SW 1271 (cell line): Measurements from ENCODE around the gene STK40.
A peak's percentile ranks its signal among the peaks of the same experiment; 100 is the strongest.

Source experiments
- DNase-seq, 2 experiments: peaks; one replicate each; lab custom pipeline; 2025; lab: John Stamatoyannopoulos, UW

STK40 gene, protein sequence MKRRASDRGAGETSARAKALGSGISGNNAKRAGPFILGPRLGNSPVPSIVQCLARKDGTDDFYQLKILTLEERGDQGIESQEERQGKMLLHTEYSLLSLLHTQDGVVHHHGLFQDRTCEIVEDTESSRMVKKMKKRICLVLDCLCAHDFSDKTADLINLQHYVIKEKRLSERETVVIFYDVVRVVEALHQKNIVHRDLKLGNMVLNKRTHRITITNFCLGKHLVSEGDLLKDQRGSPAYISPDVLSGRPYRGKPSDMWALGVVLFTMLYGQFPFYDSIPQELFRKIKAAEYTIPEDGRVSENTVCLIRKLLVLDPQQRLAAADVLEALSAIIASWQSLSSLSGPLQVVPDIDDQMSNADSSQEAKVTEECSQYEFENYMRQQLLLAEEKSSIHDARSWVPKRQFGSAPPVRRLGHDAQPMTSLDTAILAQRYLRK

DNA sequence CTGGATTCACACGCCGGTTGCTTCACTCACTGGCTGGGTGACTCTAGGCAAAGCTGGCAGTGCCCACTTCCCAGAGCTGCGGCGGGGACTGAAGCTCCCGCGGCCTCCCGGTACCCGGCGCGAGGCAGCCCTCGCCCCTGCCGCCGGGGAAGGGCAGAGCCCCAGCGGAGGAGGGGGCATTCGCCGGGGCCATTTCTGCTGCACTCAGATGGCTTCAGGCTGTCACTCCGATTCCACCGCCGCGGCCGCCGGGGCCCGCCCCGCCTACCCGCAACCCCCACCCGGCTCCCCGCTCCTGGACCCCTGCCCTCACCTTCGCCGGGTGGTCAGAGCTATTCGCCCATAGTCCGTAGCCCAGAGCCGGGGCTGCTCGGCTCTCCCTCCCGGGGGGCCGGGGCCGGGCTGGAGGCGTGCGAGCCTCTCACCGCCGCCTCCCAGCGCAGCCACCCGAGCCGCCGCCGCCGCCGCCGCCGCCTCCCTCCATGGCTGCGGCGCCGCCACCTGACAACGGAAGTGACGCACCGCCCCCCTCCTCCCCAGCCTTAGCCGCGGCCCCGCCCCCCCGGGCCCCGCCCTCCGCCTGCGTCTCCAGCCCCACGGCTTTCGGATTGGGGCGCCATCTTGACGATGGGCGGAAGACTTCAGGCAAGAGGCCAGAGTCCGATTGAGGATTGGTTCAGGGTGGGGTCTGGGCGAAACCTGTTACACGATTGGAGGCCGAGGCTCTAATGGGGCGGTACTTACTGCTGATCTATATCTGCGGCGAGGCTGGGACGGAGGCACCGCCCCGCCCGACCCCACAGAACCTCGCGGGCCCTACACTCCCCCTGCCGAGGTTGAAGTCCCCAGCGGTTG lies at the start of gene STK40:
Gene STK40 (minus strand): TSS at position 515 of the 855 bp plus-strand sequence. CDS start 24,592 bp downstream, outside the sequence.
- DNase-seq: peak; percentile 95 to 97

DNA sequence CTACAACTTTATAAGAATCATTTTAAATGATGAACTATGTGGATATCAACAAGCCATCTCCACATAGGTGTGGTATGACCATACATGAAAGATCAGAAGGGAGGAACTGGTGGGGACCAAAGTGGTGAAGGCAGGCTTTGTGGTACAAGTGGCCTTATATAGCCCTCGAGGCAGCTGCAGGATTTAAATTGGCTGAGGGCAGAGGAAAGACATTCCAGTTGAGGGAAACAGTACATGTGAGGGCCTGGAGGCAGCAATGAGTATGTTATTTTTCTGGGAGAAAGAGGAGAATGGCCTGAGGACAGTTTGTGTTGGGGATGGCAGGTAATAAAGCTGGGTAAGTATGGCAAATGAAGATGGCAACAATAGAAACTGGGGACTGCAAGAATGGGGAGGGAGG lies 47.4 kb upstream of the STK40 start:
- no peak for DNase-seq

DNA sequence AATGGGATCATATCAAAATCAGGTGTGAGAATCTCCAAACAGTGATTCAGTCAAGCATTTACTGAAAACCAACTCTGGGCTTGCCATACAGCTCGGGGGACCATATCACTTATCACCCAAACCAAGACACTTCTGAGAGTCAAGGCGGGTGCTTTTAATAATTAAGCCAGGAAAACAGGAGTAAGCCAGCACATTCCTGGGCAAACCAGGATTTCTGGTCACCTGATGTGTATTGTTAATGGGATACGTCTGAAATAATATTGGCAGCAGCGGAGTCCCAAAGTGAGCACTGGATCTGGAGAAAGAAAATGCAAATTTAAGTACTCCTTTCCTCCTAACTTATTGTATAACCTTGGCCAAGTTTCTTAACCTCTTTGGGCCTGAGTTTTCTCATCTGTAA lies 46.9 kb upstream of the STK40 start:
- DNase-seq: no peak

DNA sequence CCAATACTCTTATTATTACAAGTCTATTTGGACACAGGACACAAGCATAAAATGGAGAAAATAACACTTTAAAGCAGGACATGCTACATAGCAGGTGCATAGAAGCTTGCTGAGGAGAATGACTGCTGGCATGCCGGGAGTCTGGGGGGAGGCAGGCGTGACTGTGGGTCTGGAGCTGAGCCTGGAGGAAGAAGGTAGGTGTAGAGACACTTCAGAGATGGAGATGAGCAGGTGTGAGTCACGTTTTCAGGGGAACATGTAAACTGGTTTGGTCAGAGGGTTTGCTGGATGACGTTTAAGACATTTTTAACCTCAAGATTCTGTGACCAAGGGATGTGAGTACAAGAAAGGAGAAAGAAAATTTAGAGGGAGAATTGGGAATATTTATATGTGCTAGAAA lies 40.1 kb upstream of the STK40 start:
- DNase-seq: no peak

DNA sequence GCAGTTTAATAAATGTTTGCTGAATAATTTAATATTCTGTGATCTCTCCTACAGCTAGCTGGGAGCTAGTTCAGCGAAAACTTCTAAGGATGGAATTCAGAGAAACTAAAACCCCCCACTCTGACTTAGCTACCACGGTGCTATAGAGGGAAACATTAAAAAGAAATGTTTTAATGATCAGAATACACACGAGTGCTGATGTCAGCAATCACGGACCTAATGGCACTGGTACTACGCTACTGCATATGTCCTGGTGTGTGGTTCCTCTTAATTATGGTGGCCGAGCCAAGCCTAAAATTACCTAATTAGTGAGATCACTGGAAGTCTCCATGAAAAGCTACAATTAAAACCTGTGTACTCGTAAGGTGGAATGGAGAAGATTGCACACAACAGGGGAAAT lies 35.9 kb upstream of the STK40 start:
- DNase-seq: no peak

DNA sequence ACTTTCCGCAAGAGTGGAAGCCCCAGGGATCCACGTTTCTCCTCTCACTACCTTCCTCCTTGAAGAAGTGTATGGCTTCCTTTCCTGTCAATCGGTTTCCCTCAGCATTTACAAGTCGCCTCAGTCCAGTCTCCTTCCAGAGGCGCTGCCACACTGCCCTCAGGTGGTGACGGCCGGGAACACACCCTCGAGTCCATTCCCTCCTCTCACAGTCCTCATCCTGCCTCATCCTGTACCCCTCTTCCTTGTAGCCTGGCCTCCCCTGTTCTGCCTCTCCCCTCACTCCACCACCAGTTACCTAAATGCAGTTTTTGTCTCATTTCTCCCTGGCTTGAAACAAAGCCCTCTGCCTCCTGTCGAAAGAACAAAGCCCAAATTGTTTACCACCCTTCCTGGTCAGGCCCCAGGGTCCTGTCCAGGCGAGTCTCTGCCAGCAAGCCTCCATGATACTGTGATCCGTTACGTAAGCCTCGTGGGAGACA lies 35.2 kb upstream of the STK40 start:
- peak; percentile 12 to 69 for DNase-seq

DNA sequence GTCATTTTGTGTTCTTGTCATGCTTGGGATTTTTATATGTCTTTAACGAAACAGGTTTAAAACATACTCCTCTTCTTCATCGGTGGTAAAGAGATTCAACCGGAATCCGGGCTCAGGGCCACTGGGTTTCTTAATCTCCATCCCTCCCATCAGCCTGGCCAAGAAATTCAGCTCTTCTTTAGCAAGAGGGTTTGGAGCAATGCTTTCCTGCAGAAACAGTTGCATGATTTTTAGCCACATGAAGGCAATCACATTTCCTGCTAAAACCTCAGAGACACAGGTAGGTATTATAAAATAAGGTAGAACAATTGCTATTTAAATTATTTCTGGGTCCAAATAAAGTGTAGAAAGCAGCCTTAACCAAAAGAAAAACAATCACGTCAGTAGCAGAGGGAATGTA lies 34.7 kb upstream of the STK40 start:
- no peak for DNase-seq

DNA sequence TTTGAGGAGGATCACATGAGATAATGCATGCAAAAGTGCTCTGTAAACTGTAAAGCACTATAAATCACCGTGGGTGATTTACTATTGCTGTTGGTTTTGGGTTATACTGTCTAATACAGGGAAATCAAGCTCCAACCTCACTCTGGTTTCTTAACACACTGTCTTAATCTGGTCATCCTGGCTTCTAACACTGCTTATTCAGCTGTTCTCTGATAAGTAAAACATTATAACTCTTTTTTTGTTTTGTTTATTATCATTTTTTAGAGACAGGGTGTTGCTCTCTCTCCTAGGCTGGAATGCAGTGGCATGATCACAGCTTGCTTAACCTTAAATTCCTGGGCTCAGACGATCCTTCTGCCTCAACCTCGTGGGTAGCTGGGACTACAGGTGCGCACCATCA lies 33.8 kb upstream of the STK40 start:
- DNase-seq: no peak

DNA sequence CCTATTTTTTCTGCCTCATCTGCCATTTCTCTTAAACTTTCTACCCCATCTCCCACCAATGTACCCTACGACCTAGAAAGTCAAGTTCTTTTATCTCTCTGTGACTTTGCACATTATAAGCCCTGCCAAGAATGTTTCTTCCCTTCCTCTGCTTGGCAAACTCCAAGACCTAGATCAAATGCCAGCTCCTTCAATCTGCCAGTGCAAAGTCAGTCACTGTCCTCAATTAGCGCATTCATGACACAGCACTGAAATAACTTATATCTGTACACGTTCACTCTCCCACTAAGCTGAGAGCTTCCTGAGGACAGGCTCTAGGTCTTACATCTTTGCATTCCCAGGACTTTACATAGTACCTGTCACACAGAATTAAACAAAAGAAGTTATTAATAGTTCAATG lies 33.4 kb upstream of the STK40 start:
- no peak for DNase-seq

DNA sequence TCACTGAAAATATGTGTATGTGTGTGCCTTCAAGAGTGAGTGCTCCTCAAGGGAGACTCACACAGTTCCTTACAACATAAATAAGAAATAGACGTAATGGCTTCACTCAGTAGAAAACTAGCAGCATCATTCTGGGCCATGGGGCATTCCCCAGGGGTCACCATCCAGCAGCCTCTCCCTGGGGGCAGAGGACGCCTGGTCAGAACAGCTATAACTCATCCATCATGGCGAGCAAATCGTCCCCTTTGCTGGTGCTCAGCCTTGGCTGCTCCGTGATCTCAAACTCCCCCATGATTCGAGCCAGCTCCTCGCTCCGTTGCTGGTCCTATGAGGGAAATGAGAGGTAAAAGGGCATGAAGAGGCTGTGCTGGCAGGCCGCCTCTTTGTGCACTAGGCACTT lies 32.2 kb upstream of the STK40 start:
- no peak for DNase-seq

DNA sequence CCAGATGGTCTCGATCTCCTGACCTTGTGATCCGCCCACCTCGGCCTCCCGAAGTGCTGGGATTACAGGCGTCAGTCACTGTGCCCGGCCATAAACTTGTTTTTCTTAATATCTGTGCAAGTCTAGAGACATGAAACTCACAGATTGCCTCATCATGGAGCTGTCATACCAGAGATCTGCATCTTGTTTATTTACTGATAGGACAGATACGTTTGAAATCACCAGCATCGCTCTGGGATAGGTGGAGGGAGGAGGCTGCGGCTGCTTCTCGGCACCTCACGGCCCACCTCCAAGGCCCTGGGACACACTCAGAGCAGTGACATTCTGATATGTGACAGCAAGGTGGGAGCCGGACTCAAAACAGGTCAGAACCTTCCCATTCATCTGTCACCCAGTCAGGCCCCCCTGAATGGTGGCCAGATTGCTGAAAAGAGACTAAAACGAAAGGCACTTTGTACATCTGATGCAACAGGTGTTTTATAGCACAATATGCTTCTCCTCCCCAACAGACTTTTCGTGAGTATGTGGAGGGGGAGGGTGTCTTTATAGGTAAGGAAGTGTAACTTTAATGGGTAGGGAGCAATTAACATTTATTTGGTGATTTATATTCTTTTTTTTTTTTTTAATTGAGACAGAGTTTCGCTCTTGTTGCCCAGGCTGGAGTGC lies 30.1 kb upstream of the STK40 start:
- no peak for DNase-seq

DNA sequence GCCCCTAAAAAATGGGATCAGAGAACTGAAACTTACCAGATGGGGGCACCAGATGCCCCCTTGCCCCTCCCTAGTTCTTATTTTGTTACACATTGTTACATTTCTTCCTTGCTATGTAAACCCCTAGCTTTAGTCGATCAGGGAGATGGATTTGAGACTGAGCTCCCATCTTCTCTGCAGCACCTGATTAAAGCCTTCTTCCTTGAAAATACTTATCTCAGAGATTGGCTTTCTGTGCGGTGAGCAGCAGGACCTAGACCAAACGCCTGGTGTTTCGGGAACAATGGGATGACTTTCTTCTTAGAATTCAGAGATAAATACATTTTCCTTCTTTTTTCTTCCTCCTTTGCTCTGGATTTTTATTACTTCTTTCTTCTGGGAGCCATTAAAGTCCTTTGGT lies 28.7 kb upstream of the STK40 start:
- DNase-seq: no peak

DNA sequence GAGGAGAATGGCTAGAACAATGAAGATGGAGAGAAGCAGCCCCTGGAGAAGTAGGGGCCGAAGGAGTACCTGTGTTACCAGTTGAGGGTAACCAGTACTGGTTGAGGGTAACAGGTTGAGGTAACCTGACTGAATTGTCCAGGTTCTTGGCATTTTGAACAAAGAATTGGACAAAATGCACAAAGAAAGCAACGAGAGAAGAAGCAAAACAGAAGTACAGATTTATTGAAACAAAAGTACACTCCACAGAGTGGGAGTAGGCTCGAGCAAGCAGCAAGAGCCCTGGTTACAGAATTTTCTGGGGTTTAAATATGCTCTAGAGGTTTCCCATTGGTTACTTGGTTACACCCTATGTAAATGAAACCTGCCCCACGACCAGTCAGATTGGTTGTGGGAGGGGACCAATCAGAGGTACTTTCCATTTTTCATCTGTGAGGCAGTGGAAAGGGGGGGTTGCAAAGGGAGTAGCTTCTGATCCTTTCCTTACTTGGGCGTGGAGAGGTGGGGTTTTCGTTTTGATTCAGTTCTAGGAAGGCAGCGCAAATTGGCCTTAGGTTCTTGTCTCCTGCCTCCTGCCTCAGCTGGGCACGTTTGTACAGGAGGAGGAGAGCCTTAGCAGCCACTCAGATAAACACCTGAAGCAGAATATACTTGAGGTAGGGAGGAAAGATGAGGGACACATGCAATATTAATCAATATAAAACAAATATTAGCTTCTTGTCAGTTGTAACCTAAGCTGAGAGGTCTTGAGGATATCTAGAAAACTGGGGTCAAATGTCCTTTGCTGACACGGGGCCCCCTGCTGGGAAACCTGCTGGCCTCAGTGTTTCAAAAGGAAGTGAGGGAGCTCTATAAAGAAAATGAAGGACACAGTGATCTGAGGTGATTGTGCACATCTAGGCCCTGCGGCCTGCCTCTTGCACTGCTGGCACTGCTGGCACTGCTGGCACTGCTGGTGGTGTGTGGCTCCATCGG lies 26.2 kb upstream of the STK40 start:
- DNase-seq: no peak

DNA sequence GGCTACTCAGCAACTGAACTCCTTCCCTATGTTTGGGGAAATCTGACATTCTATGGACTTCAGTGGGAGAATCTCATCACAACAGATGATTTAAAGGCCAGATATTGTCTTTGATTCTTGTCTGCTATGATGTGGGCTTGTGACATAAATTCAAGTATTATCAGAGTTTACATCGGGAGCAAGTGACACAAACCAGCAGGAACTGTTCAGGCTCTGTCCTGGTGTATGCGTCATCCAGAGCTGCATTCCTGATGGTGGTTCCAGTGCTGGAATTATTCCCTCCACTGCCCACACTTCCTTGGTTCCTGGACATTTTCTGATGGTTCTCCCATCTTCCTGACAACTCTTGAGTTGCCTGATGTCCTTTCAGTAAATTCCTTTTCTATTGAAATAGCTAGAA lies 22.8 kb upstream of the STK40 start:
- DNase-seq: no peak

DNA sequence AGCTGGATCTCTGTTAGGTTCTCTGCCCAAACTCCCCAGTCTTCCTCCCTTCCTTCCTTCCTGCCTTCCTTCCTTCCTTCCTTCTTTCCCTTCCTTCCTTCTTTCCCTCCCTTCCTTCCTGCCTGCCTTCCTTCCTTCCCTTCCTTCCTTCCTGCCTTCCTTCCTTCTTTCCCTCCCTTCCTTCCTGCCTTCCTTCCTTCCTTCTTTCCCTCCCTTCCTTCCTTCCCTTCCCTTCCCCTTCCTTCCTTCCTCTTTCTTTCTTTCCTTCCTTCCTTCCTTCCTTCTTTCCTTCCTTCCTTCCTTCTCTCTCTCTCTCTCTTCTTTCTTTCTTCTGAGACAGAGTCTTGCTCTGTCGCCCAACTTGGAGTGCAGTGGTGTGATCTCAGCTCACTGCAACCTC lies 20.7 kb upstream of the STK40 start:
- no peak for DNase-seq

DNA sequence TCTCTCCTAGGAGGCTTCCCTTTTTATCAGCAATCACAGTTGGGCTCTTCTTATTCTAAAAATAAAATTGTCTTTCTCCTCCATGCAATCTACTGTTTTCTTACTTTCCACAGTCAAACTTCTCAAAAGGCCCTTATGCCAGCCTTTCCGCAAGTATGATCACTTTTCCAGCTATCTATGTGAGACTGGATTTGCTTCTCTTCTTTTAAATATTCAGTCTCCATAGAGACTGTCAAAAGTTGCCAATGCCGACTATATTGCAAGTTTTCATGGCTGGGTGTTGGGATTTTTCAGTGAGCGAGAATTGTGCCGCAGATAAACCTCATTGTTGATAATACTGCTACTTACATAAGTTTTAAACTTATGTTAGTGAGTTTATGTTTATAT lies 16.8 kb upstream of the STK40 start:
- DNase-seq: no peak

DNA sequence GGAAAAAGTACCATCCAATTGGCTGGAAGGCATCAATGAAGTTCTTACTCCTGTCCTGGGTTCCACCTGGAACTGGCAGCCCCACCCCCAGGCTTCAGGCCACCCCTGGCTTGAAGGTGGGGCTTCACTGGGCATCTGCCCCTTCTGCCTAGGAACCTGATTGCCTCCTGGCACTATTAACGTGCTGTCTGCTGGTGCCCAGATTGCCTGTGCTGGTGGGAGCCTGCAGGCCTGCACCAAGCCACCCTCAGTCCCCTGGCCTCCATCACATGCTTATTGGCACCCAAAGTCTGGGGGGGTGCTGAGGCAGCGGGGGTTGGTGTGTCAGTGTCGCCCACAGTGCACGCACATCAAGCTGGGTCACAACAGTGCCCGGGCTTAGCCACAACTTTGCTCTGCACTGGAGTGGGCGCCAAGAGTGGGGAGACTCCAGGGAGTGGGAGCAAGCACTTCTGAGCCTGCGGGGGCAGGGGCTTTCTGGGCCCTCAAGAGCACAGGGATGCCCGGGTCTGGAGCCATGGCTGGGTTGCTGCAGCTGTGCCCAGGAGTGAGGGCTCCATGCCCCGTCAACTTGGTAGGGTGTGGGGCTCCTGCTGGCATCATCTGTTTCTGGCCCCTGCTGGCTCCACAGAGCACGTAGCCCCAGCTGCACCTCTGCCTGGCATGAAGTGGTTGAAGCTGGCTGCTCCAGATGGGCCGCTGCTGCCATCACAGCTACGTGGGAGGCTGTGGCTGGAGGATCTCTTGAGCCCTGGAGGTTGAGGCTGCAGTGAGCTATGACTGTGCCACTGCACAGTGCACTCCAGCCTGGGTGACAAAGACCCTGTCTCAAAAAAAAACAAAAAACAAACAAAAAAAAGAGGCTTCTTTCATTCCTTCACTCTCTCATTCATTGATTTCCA lies 16.1 kb upstream of the STK40 start:
- no peak for DNase-seq

DNA sequence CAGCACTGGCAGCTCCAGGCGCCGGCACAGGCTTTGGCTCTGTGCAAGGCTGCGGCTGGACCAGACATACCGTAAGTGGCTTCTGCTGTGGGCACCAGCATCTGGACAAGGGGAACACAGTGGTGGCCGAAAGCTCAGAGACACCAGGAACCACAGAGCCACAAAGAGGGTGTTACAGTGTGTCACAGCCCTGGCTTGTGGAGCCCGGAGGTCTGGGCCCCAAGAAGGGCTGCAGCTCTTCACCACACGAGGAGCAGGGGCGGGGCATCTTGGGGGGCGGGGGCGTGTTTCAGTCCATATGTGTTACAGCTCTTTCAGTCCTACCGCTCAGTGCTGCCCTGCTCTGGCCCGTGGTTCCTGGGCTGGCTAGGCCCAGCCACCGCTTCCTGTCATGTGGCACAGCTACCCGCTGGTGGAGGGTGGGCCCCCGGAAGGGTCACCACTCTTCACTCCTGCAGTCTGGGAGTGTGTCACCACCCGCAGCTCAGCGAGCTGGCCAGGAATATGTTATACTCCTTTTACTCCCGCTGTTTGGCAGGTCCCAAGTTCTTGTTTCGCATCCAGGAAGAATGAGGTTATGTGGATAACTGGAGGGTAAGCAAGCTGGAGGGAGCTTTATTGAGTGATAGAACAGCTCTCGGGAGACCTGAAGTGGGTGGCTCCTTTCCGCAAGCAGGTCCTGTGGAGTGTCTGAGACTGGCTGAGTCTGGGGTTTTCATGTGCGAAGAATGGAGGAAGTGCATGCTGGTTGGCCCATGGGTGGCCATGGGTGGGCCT lies 15.3 kb upstream of the STK40 start:
- no peak for DNase-seq

DNA sequence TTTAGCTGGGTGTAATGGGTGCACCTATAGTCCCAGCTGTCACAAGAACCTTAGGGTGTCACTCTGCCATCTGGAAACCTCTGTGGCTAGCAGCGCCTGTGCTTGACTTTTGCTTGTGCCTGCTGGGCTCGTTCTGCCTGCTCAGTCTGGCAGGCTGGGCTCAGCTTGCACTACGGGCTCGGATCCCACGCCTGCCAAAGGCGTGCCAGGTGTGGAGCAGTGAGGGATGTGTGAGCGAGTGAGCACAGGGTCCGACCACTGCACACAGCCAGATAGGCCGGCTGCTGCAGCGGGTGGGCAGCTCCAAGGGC lies 14.7 kb upstream of the STK40 start:
- DNase-seq: no peak
